Subcutaneous adipose tissue (tissue), 4 donors: ENCODE results near the gene GRAMD4. TPM values are rescaled to one million over a fixed set of nuclear protein-coding genes. Genes with fewer than 3 reads are reported as not detected.

Source experiments
- total RNA-seq, 4 donors: library from RNA; depleted of rRNA; stranded (reverse); fragments of >200 nt; gene quantifications; one replicate each; pipeline ENCODE4 v1.1.0, GENCODE V29; 2016
- TF ChIP-seq, protein P1 (sequence below): fragments of 450-650 bp; IDR thresholded peaks from one replicate; pipeline ENCODE4 v1.5.1; 2016; ENCODE audit warnings: low read depth, mild to moderate bottlenecking, control low read depth, antibody characterized with exemption, moderate library complexity

The GRAMD4 gene
- total RNA-seq, 4 donors from 2014 or later: 9.9 to 39.4 (median 23.0) TPM

DNA sequence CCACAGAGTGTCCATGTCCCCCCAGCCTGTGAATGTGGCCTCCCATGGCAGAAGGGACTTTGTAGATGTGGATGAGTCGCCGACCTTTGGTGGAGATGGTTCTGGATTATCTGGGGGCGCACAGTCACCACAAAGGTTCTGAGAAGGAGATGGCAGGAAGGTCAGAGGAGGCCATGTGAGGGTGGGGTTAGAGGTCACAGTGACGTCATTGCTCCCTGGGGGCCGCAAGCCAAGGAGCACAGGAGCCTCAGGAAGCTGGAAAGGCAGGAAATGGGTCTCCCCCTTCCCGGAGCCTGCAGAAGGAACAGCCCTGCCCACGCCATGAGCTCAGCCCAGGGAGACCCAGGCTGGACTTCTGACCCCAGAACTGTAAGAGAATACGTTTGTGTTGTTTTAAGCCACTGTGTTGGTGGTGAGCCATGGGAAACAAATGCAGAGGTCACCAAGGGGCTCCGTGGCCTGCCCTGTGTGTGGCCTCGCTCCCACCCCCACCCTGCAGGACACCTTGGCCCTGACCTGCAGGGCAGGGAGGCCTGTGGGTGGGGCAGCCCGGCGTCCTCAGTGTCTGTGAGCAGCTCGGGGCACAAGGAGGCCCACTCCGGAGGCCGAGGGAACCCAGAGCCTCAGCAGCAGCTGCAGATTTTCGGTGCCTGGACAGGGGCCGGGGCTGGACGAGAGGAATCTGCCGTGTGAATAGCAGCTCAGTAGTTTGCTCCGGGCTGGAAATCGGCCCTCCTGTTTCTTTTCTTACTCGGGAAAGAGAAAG, 32.1 kb downstream of the GRAMD4 start:
- TF ChIP-seq, protein P1, sequence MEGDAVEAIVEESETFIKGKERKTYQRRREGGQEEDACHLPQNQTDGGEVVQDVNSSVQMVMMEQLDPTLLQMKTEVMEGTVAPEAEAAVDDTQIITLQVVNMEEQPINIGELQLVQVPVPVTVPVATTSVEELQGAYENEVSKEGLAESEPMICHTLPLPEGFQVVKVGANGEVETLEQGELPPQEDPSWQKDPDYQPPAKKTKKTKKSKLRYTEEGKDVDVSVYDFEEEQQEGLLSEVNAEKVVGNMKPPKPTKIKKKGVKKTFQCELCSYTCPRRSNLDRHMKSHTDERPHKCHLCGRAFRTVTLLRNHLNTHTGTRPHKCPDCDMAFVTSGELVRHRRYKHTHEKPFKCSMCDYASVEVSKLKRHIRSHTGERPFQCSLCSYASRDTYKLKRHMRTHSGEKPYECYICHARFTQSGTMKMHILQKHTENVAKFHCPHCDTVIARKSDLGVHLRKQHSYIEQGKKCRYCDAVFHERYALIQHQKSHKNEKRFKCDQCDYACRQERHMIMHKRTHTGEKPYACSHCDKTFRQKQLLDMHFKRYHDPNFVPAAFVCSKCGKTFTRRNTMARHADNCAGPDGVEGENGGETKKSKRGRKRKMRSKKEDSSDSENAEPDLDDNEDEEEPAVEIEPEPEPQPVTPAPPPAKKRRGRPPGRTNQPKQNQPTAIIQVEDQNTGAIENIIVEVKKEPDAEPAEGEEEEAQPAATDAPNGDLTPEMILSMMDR: no peak

DNA sequence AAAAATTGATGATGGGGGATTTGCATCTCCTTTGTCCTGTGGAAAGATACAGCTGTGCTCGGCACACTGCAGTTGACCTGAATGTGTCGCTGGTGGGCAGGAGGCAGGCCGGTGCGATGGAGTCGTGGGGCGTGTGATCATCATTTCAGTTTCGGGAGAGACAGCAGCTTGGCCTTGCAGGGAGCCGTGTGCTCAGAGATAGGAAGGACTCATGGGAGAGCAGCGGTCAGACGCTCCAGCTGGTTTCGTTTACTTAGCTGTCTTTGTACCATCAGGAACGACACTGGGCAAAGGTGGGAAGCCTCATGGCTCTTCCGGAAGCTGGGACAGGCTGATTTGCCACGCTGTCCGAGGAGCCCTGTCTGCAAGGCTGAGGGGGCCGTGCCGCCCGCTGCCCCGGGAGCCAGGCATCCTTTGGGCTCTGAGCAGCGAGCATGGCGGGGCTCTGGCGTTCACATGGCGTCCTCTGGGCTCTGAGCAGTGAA, 32.7 kb downstream of the GRAMD4 start:
- TF ChIP-seq, protein P1: no peak

DNA sequence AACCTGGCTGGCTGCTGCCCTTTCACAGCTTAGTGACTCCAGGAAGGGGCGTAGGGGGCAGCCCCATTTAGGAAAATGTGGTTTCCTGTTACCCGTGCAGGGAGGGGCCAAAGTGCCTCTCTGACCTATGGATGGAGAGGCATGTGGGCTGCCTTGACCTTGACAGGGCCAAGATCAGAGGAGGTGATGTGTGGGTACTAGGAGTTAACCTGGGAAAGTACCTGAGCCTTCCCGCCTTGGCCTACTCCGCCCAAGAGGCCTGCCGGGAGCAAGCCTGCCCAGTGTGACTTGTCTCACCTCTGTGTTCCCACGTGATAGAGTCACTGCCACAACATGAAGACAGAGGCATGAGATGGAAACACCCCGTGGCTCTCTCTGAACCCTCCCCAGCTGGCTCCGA, 33.4 kb downstream of the GRAMD4 start:
- TF ChIP-seq, protein P1: no peak

DNA sequence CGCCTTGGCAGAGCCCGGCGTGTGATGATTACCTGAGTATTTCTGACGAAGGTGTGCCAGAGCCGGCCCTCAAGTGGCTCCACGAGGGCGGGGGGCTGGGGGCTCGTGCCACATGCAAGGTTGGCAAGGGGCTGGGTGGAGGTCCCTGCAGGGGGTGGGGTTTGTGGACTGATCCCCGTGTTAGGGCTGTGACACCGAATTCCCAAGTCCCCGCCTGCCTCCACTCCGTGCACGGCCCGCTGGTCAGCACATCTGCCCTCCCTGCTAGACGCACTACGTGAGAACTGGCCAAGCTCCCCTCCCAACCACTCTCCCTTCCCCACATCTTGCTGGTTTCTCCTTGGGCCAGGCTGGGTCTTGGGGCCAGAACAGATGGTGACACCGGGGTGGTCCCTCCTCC, 34.2 kb downstream of the GRAMD4 start:
- TF ChIP-seq, protein P1: no peak

DNA sequence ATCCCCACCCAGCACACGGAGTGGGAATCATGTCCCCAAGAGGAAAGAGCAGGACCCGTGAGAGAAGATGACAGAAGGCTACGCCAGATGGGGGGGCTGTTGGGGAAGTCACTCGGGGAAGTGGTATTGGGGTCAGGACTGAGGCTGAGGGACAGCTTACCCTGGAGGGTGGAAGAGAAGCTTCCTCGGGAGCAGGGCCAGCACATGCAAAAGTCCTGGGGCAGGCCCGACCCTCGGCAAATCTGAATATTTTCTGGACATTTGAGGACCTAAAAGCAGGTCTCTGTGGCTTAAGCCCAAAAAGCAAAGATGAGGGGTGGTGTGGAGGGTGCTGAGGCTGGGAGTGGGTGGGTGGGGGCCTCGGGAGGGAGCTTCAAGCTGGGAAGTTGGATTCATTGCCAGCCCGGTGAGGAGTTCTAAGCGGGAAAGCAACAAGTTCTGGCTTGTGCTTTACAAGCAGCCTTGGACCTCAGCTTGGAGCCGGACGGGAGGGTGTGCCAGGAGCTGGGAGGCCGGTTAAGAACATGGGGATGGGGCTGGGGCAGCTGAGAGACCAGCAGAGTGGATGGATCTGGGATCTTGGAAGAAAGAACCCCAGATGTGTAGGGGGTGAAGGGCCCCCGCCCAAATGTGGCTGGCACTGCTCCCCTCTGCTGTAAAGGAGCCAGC, 34.9 kb downstream of the GRAMD4 start:
- TF ChIP-seq, protein P1: no peak

DNA sequence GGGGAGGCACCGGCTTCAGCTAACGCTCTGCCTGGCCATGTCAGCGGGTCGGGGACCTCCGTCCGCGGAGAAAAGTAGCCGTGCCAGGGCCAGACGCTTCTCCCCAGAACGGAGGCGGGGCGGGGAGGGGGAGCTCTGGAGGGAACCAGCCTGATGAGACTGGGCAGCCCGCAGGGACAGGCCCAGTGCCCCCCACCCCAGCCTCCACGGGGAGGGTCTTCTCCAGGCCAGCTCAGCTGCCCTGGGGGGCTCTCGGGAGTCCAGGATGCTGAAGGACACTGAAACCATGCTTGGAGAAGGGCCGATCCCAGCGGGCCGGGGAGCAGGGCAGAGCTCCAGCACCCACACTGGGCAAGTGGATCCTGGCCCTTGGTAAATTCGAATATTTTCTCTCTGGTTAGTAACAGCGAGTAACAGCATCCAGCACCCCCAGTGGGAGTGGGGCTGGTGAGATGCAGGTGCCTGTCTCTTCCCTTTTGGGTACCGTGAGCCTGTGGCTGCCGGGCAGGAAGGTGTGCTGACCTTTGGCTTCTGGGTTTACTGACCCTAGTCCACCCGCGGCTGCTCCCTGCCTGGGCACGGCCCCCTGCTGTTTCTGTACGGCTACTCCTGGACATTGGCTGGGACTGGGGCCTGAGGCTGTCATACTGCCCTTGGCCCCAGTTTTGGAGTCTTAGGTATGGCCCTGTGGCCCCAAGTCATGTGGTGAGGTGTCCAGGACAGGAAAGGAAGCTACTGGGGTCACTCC, 35.8 kb downstream of the GRAMD4 start:
- TF ChIP-seq, protein P1: no peak
